GM12878 (cell line): ENCODE results near the gene CACNG8. TPM values are rescaled to one million over a fixed set of nuclear protein-coding genes. Genes with fewer than 3 reads are reported as not detected.

Experiments
- ATAC-seq: fragments of 200-7000 bp; cut with Tn5 transposase; 3 replicates; pipeline ENCODE4 v1.9.1; 2020; ENCODE audit warnings: mild to moderate bottlenecking, moderate library complexity
- BruUV-seq: library from RNA; stranded (reverse); fragments of 400-500 nt; replicated peaks from 2 replicates; lab custom pipeline; 2021; lab: Mats Ljungman, UMichigan
- CTCF ChIA-PET: fragments of 300-600 bp; sonication (Branson Sonifier 250); formaldehyde crosslinking; extraction: SDS; loops from one replicate; lab custom pipeline; 2021; ENCODE audit warnings: inconsistent platforms; lab: Yijun Ruan, JAX
- POLR2A ChIA-PET: fragments of 350-600 bp; formaldehyde crosslinking; extraction: SDS; loops from one replicate; lab custom pipeline; 2021; ENCODE audit warnings: inconsistent platforms; lab: Charles Lee
- RAD21 ChIA-PET: fragments of 300-600 bp; sonication (Branson Sonifier 250); formaldehyde crosslinking; loops from one replicate; lab custom pipeline; 2023; ENCODE audit warnings: antibody characterized with exemption; ENCODE audit not compliant: unreplicated experiment; lab: Charles Lee
- SMC1A ChIA-PET: fragments of 300-600 bp; sonication (Branson Sonifier 250); formaldehyde crosslinking; loops from one replicate; lab custom pipeline; 2023; ENCODE audit not compliant: unreplicated experiment, uncharacterized antibody; lab: Charles Lee
- DNase-seq: peaks from one replicate; pipeline ENCODE4 v3.0.0-alpha.2; 2011; ENCODE audit warnings: low read depth, low spot score
- FAIRE-seq: peaks from 3 replicates; lab custom pipeline; 2011; peaks lifted over from hg19 to GRCh38; lab: Jason Lieb, UNC
- H2AFZ ChIP-seq: 2 replicates; pipeline ENCODE4 v1.6.0; 2011; ENCODE audit warnings: low read depth, low read length, control low read depth; ENCODE audit not compliant: control insufficient read depth
- H3K27ac ChIP-seq: 2 replicates; pipeline ENCODE4 v1.5.1; 2011; ENCODE audit warnings: control low read depth; ENCODE audit not compliant: control insufficient read depth, insufficient read depth
- H3K27me3 ChIP-seq, 2 experiments: replicated peaks in 1 of 2; 2 replicates each; pipeline versions ENCODE4 v1.6.0 to v1.6.1; 2011; ENCODE audit warnings: low read length in 1 of 2; ENCODE audit not compliant: control insufficient read depth in 2 of 2, insufficient read depth in 2 of 2
- H3K36me3 ChIP-seq, 2 experiments: 2 replicates each; pipeline ENCODE4 v1.5.1; 2011; ENCODE audit warnings: low read length in 1 of 2; ENCODE audit not compliant: control insufficient read depth in 2 of 2, insufficient read depth in 2 of 2
- H3K4me1 ChIP-seq: 2 replicates; pipeline ENCODE4 v1.6.1; 2011; ENCODE audit warnings: mild to moderate bottlenecking, low read length, moderate library complexity, mixed read lengths; ENCODE audit not compliant: control insufficient read depth, insufficient read depth
- H3K4me2 ChIP-seq: 2 replicates; pipeline ENCODE4 v1.6.0; 2011; ENCODE audit warnings: control low read depth; ENCODE audit not compliant: control insufficient read depth, insufficient read depth
- H3K4me3 ChIP-seq: fragments of 200-600 bp; sonication (generic); 2 replicates; pipeline ENCODE4 v1.5.1; 2016
- H3K79me2 ChIP-seq: 2 replicates; pipeline ENCODE4 v1.6.0; 2011; ENCODE audit warnings: low read length; ENCODE audit not compliant: control insufficient read depth, insufficient read depth
- H3K9ac ChIP-seq: 2 replicates; pipeline ENCODE4 v1.8.0; 2011; ENCODE audit warnings: low read length, control low read depth, mixed read lengths; ENCODE audit not compliant: control insufficient read depth, insufficient read depth
- H3K9me3 ChIP-seq: replicated peaks from 3 replicates; pipeline ENCODE4 v1.5.1; 2011; ENCODE audit warnings: mild to moderate bottlenecking, low read length; ENCODE audit not compliant: control insufficient read depth, insufficient read depth
- H4K20me1 ChIP-seq: 2 replicates; pipeline ENCODE4 v1.6.0; 2011; ENCODE audit not compliant: control insufficient read depth, insufficient read depth
- CEBPB ChIP-seq, 2 experiments: fragments of 150-350 bp in 1 of 2; IDR thresholded peaks; 2 replicates each; pipeline ENCODE4 v1.6.1; 2012 to 2014; ENCODE audit warnings: low read depth in 2 of 2, low read length in 2 of 2, borderline replicate concordance in 1 of 2, inconsistent platforms in 1 of 2
- CHD4 ChIP-seq: fragments of 200-600 bp; sonication (generic); IDR thresholded peaks from 2 replicates; pipeline ENCODE4 v1.6.1; 2016; ENCODE audit warnings: mild to moderate bottlenecking
- FOS ChIP-seq: IDR thresholded peaks from 3 replicates; pipeline ENCODE4 v1.6.1; 2011; ENCODE audit warnings: borderline replicate concordance; ENCODE audit not compliant: insufficient read length; ENCODE audit errors: extremely low read depth
- IRF3 ChIP-seq: fragments of 450-650 bp; IDR thresholded peaks from 2 replicates; pipeline ENCODE4 v1.6.1; 2014; ENCODE audit warnings: mild to moderate bottlenecking
- KAT2A ChIP-seq: conservative IDR thresholded peaks from 2 replicates; pipeline ENCODE4 v1.6.1; 2011; ENCODE audit warnings: low read depth, low read length; ENCODE audit not compliant: control insufficient read depth
- NKRF ChIP-seq: fragments of 450-650 bp; conservative IDR thresholded peaks from 2 replicates; pipeline ENCODE4 v1.6.1; 2017; ENCODE audit warnings: mild to moderate bottlenecking, moderate library complexity
- NR2C2 ChIP-seq: IDR thresholded peaks from 2 replicates; pipeline ENCODE4 v1.6.1; 2011; ENCODE audit warnings: borderline replicate concordance, low read depth; ENCODE audit not compliant: control insufficient read depth, insufficient read length
- PAX5 ChIP-seq: IDR thresholded peaks from 2 replicates; pipeline ENCODE4 v1.6.1; 2011; ENCODE audit warnings: low read depth, low read length, borderline replicate concordance
- POLR2AphosphoS2 ChIP-seq: IDR thresholded peaks from 2 replicates; pipeline ENCODE4 v1.6.1; 2011; ENCODE audit warnings: low read depth, mild to moderate bottlenecking, low read length, improper control_type of control experiment, moderate library complexity
- POLR2AphosphoS5 ChIP-seq: IDR thresholded peaks from 2 replicates; pipeline ENCODE4 v1.6.1; 2011; ENCODE audit warnings: mild to moderate bottlenecking, low read length, inconsistent platforms
- RUNX3 ChIP-seq: IDR thresholded peaks from 2 replicates; pipeline ENCODE4 v1.6.1; 2012; ENCODE audit warnings: low read length, inconsistent platforms
- TAF1 ChIP-seq: IDR thresholded peaks from 2 replicates; pipeline ENCODE4 v1.6.1; 2011; ENCODE audit warnings: mild to moderate bottlenecking, low read depth, low read length, borderline replicate concordance
- YY1 ChIP-seq: IDR thresholded peaks from 2 replicates; pipeline ENCODE4 v1.6.1; 2011; ENCODE audit warnings: low read depth, mild to moderate bottlenecking, low read length
- ZNF274 ChIP-seq: IDR thresholded peaks from one replicate; pipeline ENCODE4 v1.8.0; 2011; ENCODE audit not compliant: insufficient read length, insufficient read depth
- WGBS: methylation state at CpG from one replicate; pipeline ENCODE4 v1.1.6; 2016; ENCODE audit warnings: low lambda C conversion rate; ENCODE audit not compliant: insufficient replicate concordance, insufficient coverage; ENCODE audit errors: missing lambda C conversion rate; 5-methylcytosine and 5-hydroxymethylcytosine counted together
- in situ Hi-C: fragments of 300-500 bp; cut with MboI; formaldehyde crosslinking; loops from 9 replicates; pipeline ENCODE4 v1.14.3; 2018; ENCODE audit warnings: mixed read lengths
- intact Hi-C: fragments of 100-400 bp; cut with micrococcal nuclease; formaldehyde crosslinking; loops from one replicate; pipeline ENCODE4 v1.14.2; 2022; ENCODE audit not compliant: unreplicated experiment
- polyA plus RNA-seq, 11 experiments: library from polyadenylated mRNA; depleted of rRNA in 4 of 11; unstranded in 6 of 11; stranded (reverse) in 5 of 11; fragments of >200 nt; fragmentation: Nextera tagmentation in 4 of 11; fragmentation: Illumina TruSeq in 1 of 11; extraction: Ambion mirVana in 4 of 11; extraction: Trizol in 1 of 11; gene quantifications; 1 replicate in 1 of 11; 2 replicates in 10 of 11; pipeline versions ENCODE4 v1.2.1 to v1.2.3, GENCODE V29; 2011 to 2016; ENCODE audit warnings: inconsistent platforms in 2 of 11, missing spikeins in 2 of 11, low read depth in 1 of 11
- total RNA-seq, 4 experiments: library from RNA; depleted of rRNA in 3 of 4; stranded (reverse); fragments of >200 nt in 3 of 4; fragmentation: Illumina TruSeq in 1 of 4; extraction: Trizol in 1 of 4; gene quantifications; 2 replicates each; pipeline versions ENCODE4 v1.2.1 to v1.2.3, GENCODE V29; 2013 to 2021
- TF ChIP-seq, protein P1 (sequence below): IDR thresholded peaks from 2 replicates; pipeline ENCODE4 v1.6.1; 2011; ENCODE audit warnings: borderline replicate concordance, low read depth, mild to moderate bottlenecking, moderate library complexity, mixed read lengths, low read length; ENCODE audit not compliant: insufficient read depth; ENCODE audit errors: extremely low read length
- TF ChIP-seq, protein P2 (sequence below): fragments of 450-650 bp; IDR thresholded peaks from 2 replicates; pipeline ENCODE4 v1.6.1; 2017; ENCODE audit warnings: borderline replicate concordance

The CACNG8 gene
- total and polyA plus RNA-seq, 10 of the 15 experiments (the other 5 are each of a cell fraction or from before 2014, with no cell fraction given) = not detected

DNA sequence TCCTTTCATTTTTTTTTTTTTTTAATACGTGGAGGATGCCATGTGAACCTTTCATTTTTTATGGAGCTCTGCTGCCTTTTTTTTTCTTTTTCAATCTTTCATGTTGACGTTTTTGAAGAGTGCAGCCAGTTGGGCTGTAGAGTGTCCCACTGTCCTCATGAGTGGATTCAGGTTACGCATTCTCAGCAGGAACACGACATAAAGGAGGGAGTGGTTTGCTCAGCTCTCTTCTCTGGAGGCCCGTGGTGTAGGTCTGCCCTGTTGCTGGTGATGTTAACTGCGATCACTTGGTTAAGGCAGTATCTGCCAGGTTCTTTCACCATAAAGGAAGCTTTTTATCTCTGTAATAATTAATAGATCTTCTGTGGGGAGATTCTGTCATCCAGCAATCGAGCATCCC, 26.7 kb upstream of the CACNG8 start (continued):
- TF ChIP-seq, protein P1, sequence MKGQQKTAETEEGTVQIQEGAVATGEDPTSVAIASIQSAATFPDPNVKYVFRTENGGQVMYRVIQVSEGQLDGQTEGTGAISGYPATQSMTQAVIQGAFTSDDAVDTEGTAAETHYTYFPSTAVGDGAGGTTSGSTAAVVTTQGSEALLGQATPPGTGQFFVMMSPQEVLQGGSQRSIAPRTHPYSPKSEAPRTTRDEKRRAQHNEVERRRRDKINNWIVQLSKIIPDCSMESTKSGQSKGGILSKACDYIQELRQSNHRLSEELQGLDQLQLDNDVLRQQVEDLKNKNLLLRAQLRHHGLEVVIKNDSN = no peak
- no peak for TF ChIP-seq NKRF
- no peak for TF ChIP-seq RUNX3
- TF ChIP-seq YY1 = no peak
- TF ChIP-seq TAF1 = no peak
- no peak for TF ChIP-seq POLR2AphosphoS5
- TF ChIP-seq POLR2AphosphoS2 = no peak
- no peak for TF ChIP-seq NR2C2
- no peak for TF ChIP-seq CHD4
- TF ChIP-seq FOS = no peak
- TF ChIP-seq, all 136 proteins: peak for 0

- Histone ChIP-seq H2AFZ (no peak overlapping the region), H3K4me2 (no peak overlapping the region), H3K27me3 (no peaks in the 10 kb centered on the region), H3K4me3 (no peak overlapping the region), H3K4me1 (no peaks in the 10 kb centered on the region), H4K20me1 (no peaks in the 10 kb centered on the region), H3K27ac (no peak overlapping the region), H3K36me3 (no peaks in the 10 kb centered on the region), H3K9me3 (no peaks in the 10 kb centered on the region; the same call in 2 of the 3 replicates), H3K9ac (no peak overlapping the region), H3K79me2 (no peaks in the 10 kb centered on the region)
- ATAC-seq = no peak
- WGBS = 57% methylated on average over 44 of the region's 55 CpGs
- ChIA-PET SMC1A (no interaction called here), RAD21 (no interaction called here), POLR2A (no interaction called here), CTCF (no interaction called here)
- no TSS peak for BruUV-seq
- FAIRE-seq = no peak
- intact Hi-C loops = no loop called here
- in situ Hi-C loops = no loop called here
- DNase-seq = no peak
- TF ChIP-seq CEBPB (IDR thresholded peaks at IDR 0.05; ENCODE audit: borderline replicate concordance in 1 of 2, low read depth in 2 of 2, low read length in 2 of 2) (no peak), IRF3 (no peak), PAX5 (no peak), KAT2A (no peak), ZNF274 (no peak)
- TF ChIP-seq, protein P2, sequence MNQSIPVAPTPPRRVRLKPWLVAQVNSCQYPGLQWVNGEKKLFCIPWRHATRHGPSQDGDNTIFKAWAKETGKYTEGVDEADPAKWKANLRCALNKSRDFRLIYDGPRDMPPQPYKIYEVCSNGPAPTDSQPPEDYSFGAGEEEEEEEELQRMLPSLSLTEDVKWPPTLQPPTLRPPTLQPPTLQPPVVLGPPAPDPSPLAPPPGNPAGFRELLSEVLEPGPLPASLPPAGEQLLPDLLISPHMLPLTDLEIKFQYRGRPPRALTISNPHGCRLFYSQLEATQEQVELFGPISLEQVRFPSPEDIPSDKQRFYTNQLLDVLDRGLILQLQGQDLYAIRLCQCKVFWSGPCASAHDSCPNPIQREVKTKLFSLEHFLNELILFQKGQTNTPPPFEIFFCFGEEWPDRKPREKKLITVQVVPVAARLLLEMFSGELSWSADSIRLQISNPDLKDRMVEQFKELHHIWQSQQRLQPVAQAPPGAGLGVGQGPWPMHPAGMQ = no peak
These were observed 20.5 kb upstream of the CACNG8 start for GRCh38 chr19:53942001-53942786.
